Measurements from ENCODE around the gene DAB2IP.
"Not testable (repeated sequence)": the region's sequence is repeated elsewhere in the genome, so short reads cannot be mapped to it uniquely, and the experiment has no call there.

Gene DAB2IP

GRCh38 chr9:121651295-121652020 is at the start of gene DAB2IP:
Gene DAB2IP (plus strand): TSS chr9:121651634. CDS start chr9:121651776, 142 bp downstream.
- peak; percentile 41 for DNase-seq

DNA sequence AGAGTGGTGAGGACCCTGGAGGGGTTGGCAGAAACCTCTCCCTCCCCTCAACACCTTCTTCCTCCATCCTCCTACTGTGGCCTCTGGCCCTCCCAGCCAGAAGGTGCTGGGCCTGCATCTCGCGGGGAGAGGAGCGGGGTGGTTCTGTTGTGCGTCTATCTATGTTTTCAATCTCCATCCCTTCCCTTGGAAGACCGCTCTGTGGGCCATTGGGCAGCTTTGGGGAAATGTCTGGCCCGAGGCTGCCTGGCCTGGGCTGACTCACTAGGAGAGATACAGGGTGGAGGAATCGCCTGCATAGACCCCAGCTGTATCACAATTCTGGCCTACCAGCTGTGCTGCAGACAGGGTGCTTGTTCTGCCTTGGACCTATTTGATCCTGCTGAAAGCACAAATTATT is 48.4 kb upstream of the DAB2IP start:
- DNase-seq: no peak

DNA sequence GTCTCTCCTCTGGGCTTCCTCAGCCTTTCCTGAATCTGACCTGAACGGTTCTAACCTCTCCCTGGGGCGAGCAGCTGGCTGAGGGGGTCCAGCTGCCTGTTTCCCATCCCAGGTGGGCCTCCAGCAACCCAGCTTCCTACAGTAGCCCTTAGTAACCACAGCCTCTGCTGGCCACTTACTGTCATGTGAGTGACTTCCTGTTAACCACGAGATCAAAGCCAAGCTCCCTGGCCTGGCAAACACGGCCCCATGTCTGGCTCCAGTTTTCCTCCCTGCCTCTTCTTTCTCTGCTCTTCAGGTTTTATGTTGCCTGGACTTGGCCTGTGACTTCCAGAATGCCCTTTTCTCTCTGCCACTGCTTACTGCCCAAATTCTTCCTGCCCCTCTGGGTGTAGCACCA is 47.2 kb upstream of the DAB2IP start:
- DNase-seq: no peak

- DNase-seq: no peak
Observed at GRCh38 chr9:121604654-121605053, 46.8 kb upstream of the DAB2IP start.

DNA sequence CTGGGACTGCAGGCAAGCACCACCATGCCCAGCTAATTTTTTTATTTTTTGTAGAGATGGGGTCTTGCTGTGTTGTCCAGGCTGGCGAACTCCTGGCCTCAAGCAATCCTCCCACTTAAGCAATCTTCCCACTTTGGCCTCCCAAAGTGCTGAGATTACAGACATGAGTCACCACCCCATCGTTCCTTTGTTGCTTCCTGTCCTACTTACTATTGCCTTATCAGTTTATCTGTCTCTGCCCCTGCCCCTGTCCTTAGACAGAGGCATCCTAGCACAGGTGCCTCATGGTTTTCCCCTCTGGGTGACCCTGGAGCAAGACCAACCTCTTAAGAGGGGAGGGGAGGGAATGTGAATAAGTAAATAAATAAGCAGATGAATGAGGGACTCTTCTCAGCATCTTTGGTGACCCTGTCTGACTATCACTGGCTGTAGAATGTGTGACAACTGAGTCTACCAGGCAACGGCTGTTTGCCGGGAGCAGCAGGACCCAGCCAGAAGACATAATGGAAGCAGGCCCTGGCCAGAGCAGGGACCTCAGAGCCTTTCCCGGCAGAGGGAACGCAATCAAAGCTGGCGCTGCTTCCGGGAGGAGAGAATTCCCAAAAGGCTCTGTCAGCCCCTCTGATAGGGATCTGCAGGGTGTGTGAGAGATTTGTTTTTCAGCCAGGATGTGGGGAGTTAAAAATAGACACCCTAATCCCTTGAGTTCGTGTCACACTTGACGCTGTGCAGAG is 43.8 kb upstream of the DAB2IP start:
- DNase-seq: no peak

DNA sequence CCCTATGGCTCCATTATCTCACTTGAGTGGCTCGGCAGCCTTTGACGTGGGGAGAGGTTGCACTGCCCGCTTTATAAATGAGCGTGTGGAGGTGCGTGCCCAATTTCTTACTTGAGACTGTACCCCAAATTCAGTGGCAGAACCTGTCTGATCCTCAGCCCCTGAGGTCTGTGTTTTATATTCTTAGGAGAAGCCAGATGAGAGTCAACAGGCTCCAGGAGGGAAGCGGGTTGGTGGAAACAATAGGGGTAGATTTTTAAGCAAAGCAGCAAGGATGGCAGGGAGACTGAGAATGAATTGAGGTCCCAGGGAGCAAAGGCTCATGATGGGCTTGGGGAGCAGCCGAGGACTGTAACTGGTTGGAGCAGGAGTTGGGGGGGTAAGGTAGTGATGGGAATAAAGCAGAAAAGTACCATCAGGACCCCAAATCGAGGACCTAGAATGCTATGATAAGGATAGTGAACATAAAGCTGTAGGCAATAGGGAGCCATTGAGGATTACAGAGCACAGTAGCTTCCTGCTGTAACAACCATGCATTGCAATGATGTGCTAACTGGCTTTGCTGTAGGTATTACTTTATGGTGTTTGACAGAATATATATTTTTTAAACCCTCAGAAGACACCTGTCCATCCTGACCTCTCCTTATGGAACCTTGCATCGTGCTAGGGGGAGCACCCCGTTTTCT is 43.1 kb upstream of the DAB2IP start:
- no peak for DNase-seq

DNA sequence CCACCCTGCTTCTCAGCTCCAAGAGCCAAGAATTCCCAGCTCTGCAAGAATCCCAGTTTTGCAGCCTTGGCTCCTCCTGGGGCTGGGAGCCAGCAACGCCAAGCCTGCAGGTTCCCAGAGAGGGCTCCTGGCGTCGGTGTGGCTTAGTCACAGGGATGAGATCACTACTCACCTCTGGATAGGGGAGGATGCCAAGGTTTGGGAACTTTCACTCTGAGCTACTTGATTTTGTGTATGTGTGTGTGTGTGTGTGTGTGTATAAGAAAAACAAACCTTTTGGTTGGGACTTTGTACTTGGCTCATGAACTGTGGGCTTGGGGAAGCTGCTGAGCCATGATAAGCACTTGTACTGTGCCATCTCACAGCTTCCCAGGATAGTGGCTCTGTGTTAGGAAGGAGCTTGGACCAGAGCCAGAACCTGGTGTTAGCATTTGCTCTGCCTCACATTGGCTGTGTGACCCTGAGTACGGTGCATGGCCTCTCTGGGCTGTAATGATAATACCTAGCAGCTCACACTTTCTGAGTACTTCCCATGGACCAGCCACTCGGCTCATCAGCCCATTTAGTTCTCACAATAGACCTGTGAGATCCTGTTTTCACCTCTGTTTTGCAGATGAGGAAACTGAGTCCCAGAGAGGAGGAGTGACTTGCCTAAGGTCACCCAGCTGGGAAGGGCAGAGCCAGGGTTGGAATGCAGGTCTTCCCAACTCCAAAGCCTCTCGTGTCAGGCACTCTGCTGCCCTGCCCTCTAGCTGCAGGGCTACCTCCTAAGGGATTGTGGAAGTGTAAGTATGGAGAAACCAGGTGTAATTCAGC is 41.4 kb upstream of the DAB2IP start:
- no peak for DNase-seq

GRCh38 chr9:121610638-121610953 is 40.8 kb upstream of the DAB2IP start:
- DNase-seq: no peak

GRCh38 chr9:121612511-121612998 is 38.9 kb upstream of the DAB2IP start:
- no peak for DNase-seq

- DNase-seq: peak; percentile 17
Observed at GRCh38 chr9:121613009-121613752, 38.3 kb upstream of the DAB2IP start.

GRCh38 chr9:121616123-121616755 is 35.2 kb upstream of the DAB2IP start:
- DNase-seq: no peak

DNA sequence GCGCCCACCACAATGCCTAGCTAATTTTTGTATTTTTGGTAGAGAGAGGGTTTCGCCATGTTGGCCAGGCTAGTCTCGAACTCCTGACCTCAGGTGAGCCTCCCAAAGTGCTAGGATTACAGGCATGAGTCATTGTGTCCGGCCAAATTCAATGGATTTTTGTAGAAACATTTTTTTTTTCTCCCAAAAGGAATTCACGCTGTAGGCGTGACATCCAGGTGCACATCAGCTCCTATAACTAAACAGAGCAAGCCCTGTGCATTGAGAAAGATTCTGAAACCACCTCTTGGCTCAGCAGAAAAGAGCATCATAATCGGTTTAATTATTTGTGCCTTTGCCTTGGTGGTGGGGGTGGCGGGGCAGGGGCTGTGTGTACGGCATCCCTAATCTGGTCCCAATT is 32.9 kb upstream of the DAB2IP start:
- no peak for DNase-seq

DNA sequence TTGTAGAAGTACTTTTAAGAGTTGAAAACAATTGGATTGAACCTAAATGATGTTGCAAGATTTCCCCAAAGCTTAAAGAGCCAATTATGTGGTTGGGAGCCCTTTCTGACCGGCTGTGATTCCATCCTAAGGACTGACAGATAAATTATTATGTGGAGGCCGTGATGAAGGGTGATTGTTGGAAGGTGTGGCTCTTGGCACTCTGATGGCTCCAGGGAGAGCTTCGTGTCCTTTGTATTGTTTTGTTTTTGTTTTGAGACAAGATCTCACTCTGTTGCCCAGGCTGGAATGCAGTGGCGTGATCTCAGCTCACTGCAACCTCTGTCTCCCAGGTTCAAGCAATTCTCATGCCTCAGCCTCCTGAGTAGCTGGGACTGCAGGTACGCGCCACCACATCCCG is 32.5 kb upstream of the DAB2IP start:
- not testable (repeated sequence) for DNase-seq

- no peak for DNase-seq
Observed at GRCh38 chr9:121619545-121620324, 31.7 kb upstream of the DAB2IP start.

DNA sequence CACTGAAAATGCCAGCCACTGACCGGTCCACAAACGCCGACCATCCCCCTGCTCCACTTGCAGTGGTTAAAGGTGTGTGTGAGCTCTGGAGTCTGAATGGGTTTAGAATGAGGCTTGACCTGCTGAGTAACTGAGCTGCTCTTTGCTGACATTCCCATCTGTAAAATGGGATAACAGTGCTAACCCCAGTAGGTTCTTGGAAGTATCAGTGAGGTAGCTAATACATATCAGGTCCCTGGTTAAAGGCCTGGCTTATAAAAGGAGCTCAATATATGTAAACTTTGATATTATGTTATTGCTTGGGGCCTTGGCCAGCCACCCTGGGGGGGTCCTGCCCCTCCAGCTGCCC is 31.1 kb upstream of the DAB2IP start:
- DNase-seq: no peak

- no peak for DNase-seq
Observed at GRCh38 chr9:121620777-121621449, 30.5 kb upstream of the DAB2IP start.

DNA sequence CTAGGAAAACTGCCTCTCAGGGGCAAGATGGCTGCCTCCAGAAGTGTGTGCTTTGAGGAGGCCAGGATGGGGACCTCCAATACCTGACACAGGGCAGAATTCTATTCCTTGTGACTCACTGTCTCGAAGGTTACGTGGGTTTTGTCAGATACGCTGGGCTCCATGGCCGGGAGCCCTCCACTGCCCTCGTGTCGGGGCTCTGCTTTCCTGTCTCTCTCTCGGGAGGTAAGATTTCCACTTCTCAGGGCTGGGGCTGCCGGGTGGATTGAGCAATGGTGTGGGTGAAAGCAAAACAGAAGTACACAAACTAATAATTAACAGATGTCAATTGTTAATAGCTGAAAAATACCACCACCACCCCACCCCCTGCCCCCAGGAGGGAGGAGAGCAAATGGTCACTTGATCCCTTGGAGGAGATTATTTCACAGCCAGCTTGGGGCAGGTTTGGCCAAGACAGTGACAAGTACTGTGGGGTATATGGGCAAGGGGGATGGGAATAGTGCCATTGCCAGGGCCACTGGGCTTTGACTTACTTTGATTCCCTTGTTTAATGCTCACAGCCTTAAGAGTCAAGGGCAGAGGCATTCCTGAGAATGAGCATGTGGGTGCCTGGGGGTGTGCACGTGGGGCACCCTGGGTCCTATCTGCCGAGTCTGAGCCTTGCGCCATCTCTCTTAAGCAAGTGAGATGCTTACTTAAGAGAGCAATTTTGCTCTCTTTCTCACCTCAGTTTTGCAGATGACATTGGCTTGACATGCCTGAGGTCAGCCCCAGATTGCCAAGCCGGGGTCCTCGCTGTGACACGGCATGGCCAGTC is 28.8 kb upstream of the DAB2IP start:
- DNase-seq: no peak

DNA sequence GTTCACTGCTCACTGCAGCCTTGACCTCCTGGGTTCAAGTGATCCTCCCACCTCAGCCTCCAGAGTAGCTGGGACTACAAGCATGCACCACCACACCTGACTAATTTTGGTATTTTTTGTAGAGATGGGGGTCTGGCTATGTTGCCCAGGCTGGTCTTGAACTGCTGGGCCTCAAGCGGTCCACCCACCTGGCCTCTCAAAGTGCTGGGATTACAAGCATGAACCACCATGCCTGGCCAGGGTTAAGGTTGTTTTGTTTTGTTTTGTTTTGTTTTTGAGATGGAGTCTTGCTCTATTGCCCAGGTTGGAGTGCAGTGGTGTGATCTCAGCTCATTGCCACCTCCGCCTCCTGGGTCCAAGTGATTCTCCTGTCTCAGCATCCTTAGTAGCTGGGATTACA is 28.0 kb upstream of the DAB2IP start:
- not testable (repeated sequence) for DNase-seq

GRCh38 chr9:121625590-121625989 is 25.8 kb upstream of the DAB2IP start:
- no peak for DNase-seq

DNA sequence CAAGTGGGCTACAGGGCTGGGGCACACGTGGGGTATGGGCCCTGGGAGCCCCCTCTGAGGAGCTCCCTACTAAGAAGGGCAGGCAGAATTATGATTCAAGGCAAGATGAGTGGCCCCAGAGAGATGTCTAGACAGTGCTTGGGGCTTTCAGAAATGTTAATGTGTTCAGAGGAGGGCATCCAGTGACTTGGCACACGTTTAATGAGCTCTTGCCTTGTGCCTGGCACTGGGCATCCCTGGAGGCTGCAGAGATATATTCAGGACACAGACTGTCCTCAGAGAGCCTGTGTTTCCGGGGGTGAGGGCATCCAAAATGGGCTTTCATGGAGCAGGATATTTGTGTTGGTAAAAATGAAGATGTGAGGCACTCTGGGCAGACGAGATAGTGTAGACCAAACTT is 25.4 kb upstream of the DAB2IP start:
- DNase-seq: no peak
